SK-N-SH (cell line): ENCODE data around the gene CASP6. TPM values are rescaled to one million over a fixed set of nuclear protein-coding genes. Genes with fewer than 3 reads are reported as not detected.

ENCODE experiments used
- CTCF ChIA-PET: fragments of 300-600, 350-600 bp; formaldehyde crosslinking; extraction: SDS; loops from one replicate; lab custom pipeline; 2021; lab: Yijun Ruan, JAX
- POLR2A ChIA-PET: fragments of 350-600 bp; sonication (Branson Sonifier 250); formaldehyde crosslinking; extraction: SDS; loops from one replicate; lab custom pipeline; 2020; ENCODE audit warnings: antibody characterized with exemption, inconsistent platforms; lab: Yijun Ruan, JAX
- DNase-seq: peaks from one replicate; pipeline ENCODE4 v3.0.0; 2012
- H2AFZ ChIP-seq: fragments of 200-600 bp; sonication (generic); 2 replicates; pipeline ENCODE4 v1.8.1; 2016; ENCODE audit warnings: antibody characterized with exemption, mild to moderate bottlenecking, low read depth
- H3F3A ChIP-seq: fragments of 200-600 bp; sonication (generic); replicated peaks from 2 replicates; pipeline ENCODE3; 2016; ENCODE audit warnings: antibody characterized with exemption, mild to moderate bottlenecking; ENCODE audit not compliant: insufficient read depth
- H3K27ac ChIP-seq, 2 experiments: fragments of 200-500 bp in 1 of 2; fragments of 200-600 bp in 1 of 2; sonication (Bioruptor generic) in 1 of 2; sonication (generic), shearing (Covaris generic) in 1 of 2; 2 replicates each; pipeline versions ENCODE4 v1.5.1 to v1.6.1; 2014 to 2016; ENCODE audit warnings: low read depth in 2 of 2, inconsistent platforms in 1 of 2, low read length in 1 of 2, mild to moderate bottlenecking in 1 of 2, mixed read lengths in 1 of 2
- H3K27me3 ChIP-seq: fragments of 200-600 bp; sonication (generic), shearing (Covaris generic); 2 replicates; pipeline ENCODE4 v1.6.1; 2016; ENCODE audit warnings: mixed run types; ENCODE audit not compliant: insufficient read depth
- H3K36me3 ChIP-seq, 2 experiments: fragments of 200-500 bp in 1 of 2; fragments of 200-600 bp in 1 of 2; sonication (Bioruptor generic) in 1 of 2; sonication (generic) in 1 of 2; replicated peaks in 1 of 2; 2 replicates each; pipeline versions ENCODE3 to v1.5.1; 2014 to 2016; ENCODE audit warnings: low read length in 1 of 2, mild to moderate bottlenecking in 1 of 2; ENCODE audit not compliant: insufficient read depth in 2 of 2, control insufficient read depth in 1 of 2
- H3K4me1 ChIP-seq, 2 experiments: fragments of 200-500 bp in 1 of 2; fragments of 200-600 bp in 1 of 2; sonication (Bioruptor generic) in 1 of 2; sonication (generic), shearing (Covaris generic) in 1 of 2; 2 replicates each; pipeline versions ENCODE4 v1.5.1 to v1.6.1; 2014 to 2016; ENCODE audit warnings: low read depth in 1 of 2, low read length in 1 of 2, mixed run types in 1 of 2; ENCODE audit not compliant: insufficient read depth in 2 of 2, control insufficient read depth in 1 of 2
- H3K4me2 ChIP-seq: fragments of 200-600 bp; sonication (generic), shearing (Covaris generic); 2 replicates; pipeline ENCODE4 v1.6.1; 2017; ENCODE audit warnings: mixed run types
- H3K4me3 ChIP-seq, 2 experiments: fragments of 200-500 bp in 1 of 2; fragments of 200-600 bp in 1 of 2; sonication (Bioruptor generic) in 1 of 2; sonication (generic), shearing (Covaris generic) in 1 of 2; 2 replicates each; pipeline versions ENCODE4 v1.5.1 to v1.8.1; 2014 to 2016; ENCODE audit warnings: low read depth in 2 of 2, inconsistent platforms in 1 of 2, low read length in 1 of 2, mild to moderate bottlenecking in 1 of 2, mixed read lengths in 1 of 2, moderate library complexity in 1 of 2
- H3K79me2 ChIP-seq: fragments of 200-600 bp; sonication (generic); 2 replicates; pipeline ENCODE4 v1.8.1; 2017; ENCODE audit warnings: mild to moderate bottlenecking; ENCODE audit not compliant: insufficient read depth
- H3K9ac ChIP-seq: fragments of 200-600 bp; sonication (generic); 2 replicates; pipeline ENCODE4 v1.6.1; 2017; ENCODE audit warnings: mixed run types
- H3K9me2 ChIP-seq: fragments of 200-600 bp; sonication (generic); 2 replicates; pipeline ENCODE4 v1.6.1; 2017; ENCODE audit warnings: mixed run types
- H3K9me3 ChIP-seq: fragments of 200-600 bp; sonication (generic); 2 replicates; pipeline ENCODE4 v1.6.1; 2017; ENCODE audit warnings: mixed run types, mild to moderate bottlenecking, moderate library complexity
- H4K20me1 ChIP-seq: fragments of 200-600 bp; sonication (generic); 2 replicates; pipeline ENCODE4 v1.6.1; 2017; ENCODE audit warnings: mild to moderate bottlenecking, mixed run types; ENCODE audit not compliant: insufficient read depth
- CHD2 ChIP-seq: fragments of 150-350 bp; IDR thresholded peaks from 2 replicates; pipeline ENCODE4 v1.6.1; 2018; ENCODE audit warnings: low read length; ENCODE audit not compliant: partially characterized antibody
- FOSL2 ChIP-seq: IDR thresholded peaks from 2 replicates; pipeline ENCODE4 v1.4.0; 2012; ENCODE audit warnings: low read depth, mild to moderate bottlenecking, moderate library complexity, borderline replicate concordance
- FOXJ3 ChIP-seq: sonication (generic); formaldehyde crosslinking; IDR thresholded peaks from 2 replicates; pipeline ENCODE4 v1.5.1; 2020; ENCODE audit warnings: mild to moderate bottlenecking, missing genetic modification reagents
- GATA2 ChIP-seq: sonication (generic); formaldehyde crosslinking; IDR thresholded peaks from 2 replicates; pipeline ENCODE4 v1.5.0; 2020; ENCODE audit warnings: mild to moderate bottlenecking, missing genetic modification reagents
- NFIC ChIP-seq: IDR thresholded peaks from 2 replicates; pipeline ENCODE4 v1.4.0; 2012; ENCODE audit warnings: borderline replicate concordance
- PBX3 ChIP-seq: IDR thresholded peaks from 2 replicates; pipeline ENCODE4; 2012
- RAD21 ChIP-seq: IDR thresholded peaks from 2 replicates; pipeline ENCODE4 v1.6.1; 2012; ENCODE audit warnings: mild to moderate bottlenecking, low read length
- RFX5 ChIP-seq: IDR thresholded peaks from 2 replicates; pipeline ENCODE4 v1.6.1; 2012; ENCODE audit warnings: mild to moderate bottlenecking, improper control_type of control experiment, low read length
- SIN3A ChIP-seq: IDR thresholded peaks from 2 replicates; pipeline ENCODE4 v1.6.1; 2012; ENCODE audit warnings: low read depth, mild to moderate bottlenecking, low read length, moderate library complexity, borderline replicate concordance
- SMC3 ChIP-seq: IDR thresholded peaks from 2 replicates; pipeline ENCODE4 v1.6.1; 2012; ENCODE audit warnings: low read depth, low read length, improper control_type of control experiment
- USF1 ChIP-seq: IDR thresholded peaks from 2 replicates; pipeline ENCODE4 v1.4.0; 2012; ENCODE audit warnings: low read depth, borderline replicate concordance
- USF2 ChIP-seq: fragments of 150-350 bp; IDR thresholded peaks from 2 replicates; pipeline ENCODE4 v1.6.1; 2017; ENCODE audit warnings: antibody characterized with exemption, low read length, low read depth, borderline replicate concordance
- WGBS: methylation state at CpG from one replicate; pipeline ENCODE4 v1.1.6; 2017; ENCODE audit warnings: low lambda C conversion rate; 5-methylcytosine and 5-hydroxymethylcytosine counted together
- polyA plus RNA-seq, 3 experiments: library from polyadenylated mRNA; depleted of rRNA; stranded (reverse); fragments of >200 nt; gene quantifications; 2 replicates each; pipeline ENCODE4 v1.2.3, GENCODE V29; 2012

The CASP6 gene
- polyA plus RNA-seq, 1 of the 3 experiments (the other 2 are of a cell fraction): 30.2 TPM

- Histone ChIP-seq H3K9ac (no peak overlapping the region), H3K4me2 (no peak overlapping the region), H3K27me3 (no peaks in the 10 kb centered on the region), H3K36me3 (peaks cover 16 to 26% of the 10 kb centered on the region in 2 experiments), H3K4me1 (no peaks in the 10 kb centered on the region), H3K4me3 (no peak overlapping the region), H3K9me2 (no peaks in the 10 kb centered on the region), H3K79me2 (no peaks in the 10 kb centered on the region), H3F3A (no peaks in the 10 kb centered on the region), H4K20me1 (no peaks in the 10 kb centered on the region), H3K27ac (no peak overlapping the region), H3K9me3 (no peaks in the 10 kb centered on the region), H2AFZ (no peak overlapping the region)
- TF ChIP-seq RAD21 (no peak), NFIC (no peak), PBX3 (no peak), FOSL2 (no peak), SMC3 (no peak), RFX5 (no peak), USF2 (no peak), CHD2 (no peak), FOXJ3 (CRISPR knock-in tag) (no peak), GATA2 (no peak), SIN3A (no peak)
- no peak for DNase-seq
- CTCF ChIA-PET: interaction anchor here (0.8 to 1.5 kb wide), 3 partner anchors 9 to 80 kb away, joined by 3 to 4 read pairs (median 3); partner anchors contain the start of gene CASP6
- POLR2A ChIA-PET: no interaction called here
Observed at GRCh38 chr4:109684727-109685126, 18.5 kb downstream of the CASP6 start.

GRCh38 chr4:109683621-109684253 is 19.5 kb downstream of the CASP6 start:
- Histone ChIP-seq H3K79me2 (no peaks in the 10 kb centered on the region), H3K9me2 (no peaks in the 10 kb centered on the region), H3K36me3 (peaks cover 16 to 18% of the 10 kb centered on the region in 2 experiments), H3K4me2 (no peak overlapping the region), H2AFZ (no peak overlapping the region), H3F3A (no peaks in the 10 kb centered on the region), H3K27me3 (no peaks in the 10 kb centered on the region), H3K4me1 (no peaks in the 10 kb centered on the region), H3K9ac (no peak overlapping the region), H3K4me3 (no peak overlapping the region), H3K27ac (no peak overlapping the region)
- POLR2A ChIA-PET: no interaction called here
- DNase-seq: no peak
- WGBS: 95% methylated on average over 6 of the region's 6 CpGs
- CTCF ChIA-PET: interaction anchor here (1.5 to 1.7 kb wide), 2 partner anchors 10 to 131 kb away, joined by 3 read pairs; no protein-coding TSS in a partner anchor
- no peak for TF ChIP-seq USF1
- TF ChIP-seq, all 33 proteins: peak for 0
- Histone ChIP-seq H3K9me3 (no peaks in the 10 kb centered on the region), H4K20me1 (no peaks in the 10 kb centered on the region)
